ENCODE measurements around the gene DPP9. TPM values are rescaled to one million over a fixed set of nuclear protein-coding genes. Genes with fewer than 3 reads are reported as not detected.

DPP9 gene
- total and polyA plus RNA-seq, 2 of the 13 experiments (the other 11 are each of a cell fraction or from before 2014, with no cell fraction given) = 8.4 to 25.8 TPM

DNA sequence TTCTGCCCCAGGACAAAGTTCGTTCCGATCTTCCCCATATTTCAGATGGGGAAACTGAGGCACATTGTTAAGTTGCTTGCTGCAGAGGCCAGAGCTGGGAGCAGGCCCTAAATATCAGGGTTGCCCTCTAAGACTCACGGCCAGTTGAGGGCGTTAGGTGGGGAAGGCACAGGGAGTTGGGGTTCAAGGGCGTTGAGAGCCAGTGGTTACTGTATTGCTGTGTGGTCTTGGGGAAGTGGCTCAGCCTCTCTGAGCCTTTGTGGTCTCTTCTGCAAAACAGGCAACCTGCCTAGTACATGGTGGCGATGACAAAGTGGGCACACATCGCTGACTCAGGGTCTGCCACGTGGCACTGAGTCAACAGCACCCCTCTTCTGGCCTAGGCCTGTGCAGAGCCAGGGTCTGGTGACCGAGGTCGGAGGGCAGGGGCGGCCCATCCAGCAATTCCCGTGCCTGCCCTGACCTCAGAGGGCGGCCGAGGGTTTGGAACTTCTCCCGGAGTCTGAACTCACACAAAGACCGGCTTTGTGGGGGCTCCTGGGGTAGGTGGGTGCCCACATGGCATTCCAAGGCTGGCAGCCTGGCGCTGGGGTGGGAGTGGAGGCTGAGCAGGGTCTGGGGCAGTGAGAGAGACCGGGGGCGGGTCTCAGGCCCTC lies 74.1 kb downstream of the DPP9 start:
- POLR2A ChIA-PET = no interaction called here
- Histone ChIP-seq H3K4me3 (replicated peaks in 1 of 3; ENCODE audit: insufficient read depth in 1 of 3, low read depth in 2 of 3, low read length in 3 of 3) (no peak overlapping the region), H3K79me2 (ENCODE audit: insufficient read depth, low read length) (peaks cover 9% of the 10 kb centered on the region), H3K9me3 (ENCODE audit: low read length) (no peaks in the 10 kb centered on the region), H3K4me1 (ENCODE audit: insufficient read depth, low read length) (peaks cover 8% of the 10 kb centered on the region), H2AFZ (ENCODE audit: low read length) (no peak overlapping the region), H4K20me1 (ENCODE audit: insufficient read depth, low read length) (peaks cover 9% of the 10 kb centered on the region; the same call in 1 of the 2 replicates), H3K27ac (ENCODE audit: extremely low read length, insufficient read depth, low read length) (no peak overlapping the region), H3K4me2 (ENCODE audit: low read depth, low read length) (no peak overlapping the region), H3K36me3 (replicated peaks in 1 of 2; ENCODE audit: control insufficient read depth in 1 of 2, insufficient read depth in 2 of 2, low read length in 2 of 2) (peaks cover 2 to 23% of the 10 kb centered on the region in 2 experiments; a peak in 3 of 5 replicates), H3K27me3 (ENCODE audit: control insufficient read depth in 1 of 2, insufficient read depth in 2 of 2, low read length in 2 of 2) (no peaks in the 10 kb centered on the region), H3K9ac (ENCODE audit: insufficient read depth, low read depth, low read length) (no peak overlapping the region)
- in situ Hi-C loops (cut with HindIII; ENCODE audit: extremely low pct_ligation_motif_present, low pct_unique_long_range_greater_than_20kb) = no loop called here
- CTCF ChIA-PET (ENCODE audit: low intra/inter-chr PET ratio, low total read pairs) = no interaction called here
- intact Hi-C loops (cut with micrococcal nuclease; ENCODE audit: unreplicated experiment) = loop anchor here (5.0 kb wide), 1 partner anchor 582 kb away; the partner anchor contains the start of gene ZBTB7A
- FAIRE-seq (no peak), DNase-seq (ENCODE audit: low spot score) (no peak), ATAC-seq (no peak)
- WGBS (ENCODE audit: low lambda C conversion rate) = 100% methylated on average over 13 of the region's 19 CpGs
- BruUV-seq (replicated peaks) = no TSS peak
- no peak for TF ChIP-seq ZNF354B (CRISPR knock-in tag; IDR thresholded peaks at IDR 0.05)
- no peak for TF ChIP-seq HOXA5 (CRISPR knock-in tag; IDR thresholded peaks at IDR 0.05)
- TF ChIP-seq, protein P1, sequence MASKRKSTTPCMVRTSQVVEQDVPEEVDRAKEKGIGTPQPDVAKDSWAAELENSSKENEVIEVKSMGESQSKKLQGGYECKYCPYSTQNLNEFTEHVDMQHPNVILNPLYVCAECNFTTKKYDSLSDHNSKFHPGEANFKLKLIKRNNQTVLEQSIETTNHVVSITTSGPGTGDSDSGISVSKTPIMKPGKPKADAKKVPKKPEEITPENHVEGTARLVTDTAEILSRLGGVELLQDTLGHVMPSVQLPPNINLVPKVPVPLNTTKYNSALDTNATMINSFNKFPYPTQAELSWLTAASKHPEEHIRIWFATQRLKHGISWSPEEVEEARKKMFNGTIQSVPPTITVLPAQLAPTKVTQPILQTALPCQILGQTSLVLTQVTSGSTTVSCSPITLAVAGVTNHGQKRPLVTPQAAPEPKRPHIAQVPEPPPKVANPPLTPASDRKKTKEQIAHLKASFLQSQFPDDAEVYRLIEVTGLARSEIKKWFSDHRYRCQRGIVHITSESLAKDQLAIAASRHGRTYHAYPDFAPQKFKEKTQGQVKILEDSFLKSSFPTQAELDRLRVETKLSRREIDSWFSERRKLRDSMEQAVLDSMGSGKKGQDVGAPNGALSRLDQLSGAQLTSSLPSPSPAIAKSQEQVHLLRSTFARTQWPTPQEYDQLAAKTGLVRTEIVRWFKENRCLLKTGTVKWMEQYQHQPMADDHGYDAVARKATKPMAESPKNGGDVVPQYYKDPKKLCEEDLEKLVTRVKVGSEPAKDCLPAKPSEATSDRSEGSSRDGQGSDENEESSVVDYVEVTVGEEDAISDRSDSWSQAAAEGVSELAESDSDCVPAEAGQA (IDR thresholded peaks at IDR 0.05; ENCODE audit: low read depth) = no peak
- TF ChIP-seq, protein P1 (CRISPR knock-in tag; IDR thresholded peaks at IDR 0.05; ENCODE audit: borderline replicate concordance) = no peak
- peak; percentile 64; the same call in 1 of the 2 replicates for TF ChIP-seq HNRNPL (IDR thresholded peaks at IDR 0.05; ENCODE audit: low read depth, low read length)
- no peak for TF ChIP-seq ZNF382 (CRISPR knock-in tag; IDR thresholded peaks at IDR 0.05; ENCODE audit: borderline replicate concordance)
- no peak for TF ChIP-seq ZNF607 (CRISPR knock-in tag; IDR thresholded peaks at IDR 0.05; ENCODE audit: borderline replicate concordance)
- TF ChIP-seq ZMYM3 (CRISPR knock-in tag; IDR thresholded peaks at IDR 0.05) = peak; percentile 52
- TF ChIP-seq, protein P2, sequence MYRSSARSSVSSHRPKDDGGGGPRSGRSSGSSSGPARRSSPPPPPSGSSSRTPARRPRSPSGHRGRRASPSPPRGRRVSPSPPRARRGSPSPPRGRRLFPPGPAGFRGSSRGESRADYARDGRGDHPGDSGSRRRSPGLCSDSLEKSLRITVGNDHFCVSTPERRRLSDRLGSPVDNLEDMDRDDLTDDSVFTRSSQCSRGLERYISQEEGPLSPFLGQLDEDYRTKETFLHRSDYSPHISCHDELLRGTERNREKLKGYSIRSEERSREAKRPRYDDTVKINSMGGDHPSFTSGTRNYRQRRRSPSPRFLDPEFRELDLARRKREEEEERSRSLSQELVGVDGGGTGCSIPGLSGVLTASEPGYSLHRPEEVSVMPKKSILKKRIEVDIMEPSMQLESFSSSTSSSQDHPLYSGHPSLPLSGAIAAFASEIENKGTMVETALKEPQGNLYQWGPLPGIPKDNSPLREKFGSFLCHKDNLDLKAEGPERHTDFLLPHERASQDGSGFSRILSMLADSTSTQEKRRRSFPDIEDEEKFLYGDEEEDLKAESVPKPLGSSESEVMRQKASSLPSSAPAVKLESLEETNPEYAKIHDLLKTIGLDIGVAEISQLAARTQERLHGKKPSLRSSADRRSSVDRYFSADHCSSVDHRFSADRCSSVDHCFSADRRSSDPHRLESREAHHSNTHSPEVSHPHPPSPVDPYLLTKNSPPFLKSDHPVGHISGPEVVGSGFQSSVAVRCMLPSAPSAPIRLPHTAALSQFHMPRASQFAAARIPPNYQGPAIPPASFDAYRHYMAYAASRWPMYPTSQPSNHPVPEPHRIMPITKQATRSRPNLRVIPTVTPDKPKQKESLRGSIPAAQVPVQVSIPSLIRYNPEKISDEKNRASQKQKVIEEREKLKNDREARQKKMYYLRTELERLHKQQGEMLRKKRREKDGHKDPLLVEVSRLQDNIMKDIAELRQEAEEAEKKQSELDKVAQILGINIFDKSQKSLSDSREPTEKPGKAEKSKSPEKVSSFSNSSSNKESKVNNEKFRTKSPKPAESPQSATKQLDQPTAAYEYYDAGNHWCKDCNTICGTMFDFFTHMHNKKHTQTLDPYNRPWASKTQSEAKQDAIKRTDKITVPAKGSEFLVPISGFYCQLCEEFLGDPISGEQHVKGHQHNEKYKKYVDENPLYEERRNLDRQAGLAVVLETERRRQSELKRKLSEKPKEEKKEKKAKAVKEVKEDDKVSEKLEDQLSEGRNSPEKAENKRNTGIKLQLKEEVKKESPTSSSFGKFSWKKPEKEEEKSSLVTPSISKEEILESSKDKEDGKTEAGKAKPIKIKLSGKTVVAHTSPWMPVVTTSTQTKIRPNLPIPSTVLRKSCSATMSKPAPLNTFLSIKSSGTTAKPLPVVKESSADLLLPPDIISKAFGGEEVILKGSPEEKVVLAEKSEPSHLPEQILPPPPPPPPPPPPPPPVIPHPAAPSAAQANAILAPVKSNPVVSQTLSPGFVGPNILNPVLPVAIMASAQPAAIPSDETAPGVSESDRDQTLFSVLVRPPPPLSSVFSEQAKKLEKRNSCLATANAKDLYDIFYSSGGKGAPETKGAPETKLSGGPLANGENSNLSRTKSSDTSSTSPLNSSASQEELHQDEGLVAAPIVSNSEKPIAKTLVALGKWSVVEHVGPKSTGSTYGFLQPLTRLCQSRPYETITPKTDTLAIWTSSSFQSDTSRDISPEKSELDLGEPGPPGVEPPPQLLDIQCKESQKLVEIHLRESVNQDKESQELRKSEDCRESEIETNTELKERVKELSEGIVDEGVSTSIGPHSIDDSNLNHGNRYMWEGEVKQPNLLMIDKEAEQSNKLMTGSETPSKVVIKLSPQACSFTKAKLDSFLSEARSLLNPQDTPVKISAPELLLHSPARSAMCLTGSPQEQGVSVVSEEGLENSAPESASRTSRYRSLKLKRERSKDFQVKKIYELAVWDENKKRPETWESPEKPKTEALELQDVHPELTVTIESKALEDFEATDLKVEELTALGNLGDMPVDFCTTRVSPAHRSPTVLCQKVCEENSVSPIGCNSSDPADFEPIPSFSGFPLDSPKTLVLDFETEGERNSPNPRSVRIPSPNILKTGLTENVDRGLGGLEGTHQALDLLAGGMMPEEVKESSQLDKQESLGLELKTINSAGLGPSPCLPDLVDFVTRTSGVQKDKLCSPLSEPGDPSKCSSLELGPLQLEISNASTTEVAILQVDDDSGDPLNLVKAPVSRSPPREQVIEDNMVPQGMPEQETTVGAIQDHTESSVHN (CRISPR knock-in tag; IDR thresholded peaks at IDR 0.05) = no peak
- no peak for TF ChIP-seq ZMAT3 (CRISPR knock-in tag; conservative IDR thresholded peaks at IDR 0.05)
